NB4 (cell line): ENCODE data around the gene SEPTIN14.

ENCODE experiments used
- POLR2A ChIP-seq: IDR thresholded peaks from 2 replicates; pipeline ENCODE4 v1.6.1; 2011; ENCODE audit warnings: mild to moderate bottlenecking; ENCODE audit not compliant: insufficient read length; ENCODE audit errors: extremely low read depth
- TF ChIP-seq, protein P1 (sequence below): IDR thresholded peaks from one replicate; pipeline ENCODE4 v1.5.1; 2012; ENCODE audit warnings: low read depth, low read length

DNA sequence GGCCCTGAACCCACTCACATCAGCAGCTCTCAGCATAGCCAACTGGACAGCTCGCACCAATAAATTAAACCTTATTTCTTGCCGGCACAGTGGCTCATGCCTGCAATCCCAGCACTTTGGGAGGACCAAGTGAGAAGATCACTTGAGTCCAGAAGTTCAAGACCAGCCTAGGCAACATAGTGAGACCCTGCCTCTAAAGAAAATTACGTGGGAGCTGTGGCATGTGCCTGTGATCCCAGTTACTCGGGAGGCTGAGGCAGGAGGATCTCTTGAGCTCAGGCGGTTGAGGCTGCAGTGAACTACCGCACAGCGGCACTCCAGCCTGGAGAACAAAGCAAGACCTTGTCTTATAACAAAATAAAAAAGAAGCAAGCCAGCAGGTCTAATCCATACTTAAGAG is 75.7 kb downstream of the SEPTIN14 start:
- TF ChIP-seq POLR2A = no peak
- TF ChIP-seq, protein P1, sequence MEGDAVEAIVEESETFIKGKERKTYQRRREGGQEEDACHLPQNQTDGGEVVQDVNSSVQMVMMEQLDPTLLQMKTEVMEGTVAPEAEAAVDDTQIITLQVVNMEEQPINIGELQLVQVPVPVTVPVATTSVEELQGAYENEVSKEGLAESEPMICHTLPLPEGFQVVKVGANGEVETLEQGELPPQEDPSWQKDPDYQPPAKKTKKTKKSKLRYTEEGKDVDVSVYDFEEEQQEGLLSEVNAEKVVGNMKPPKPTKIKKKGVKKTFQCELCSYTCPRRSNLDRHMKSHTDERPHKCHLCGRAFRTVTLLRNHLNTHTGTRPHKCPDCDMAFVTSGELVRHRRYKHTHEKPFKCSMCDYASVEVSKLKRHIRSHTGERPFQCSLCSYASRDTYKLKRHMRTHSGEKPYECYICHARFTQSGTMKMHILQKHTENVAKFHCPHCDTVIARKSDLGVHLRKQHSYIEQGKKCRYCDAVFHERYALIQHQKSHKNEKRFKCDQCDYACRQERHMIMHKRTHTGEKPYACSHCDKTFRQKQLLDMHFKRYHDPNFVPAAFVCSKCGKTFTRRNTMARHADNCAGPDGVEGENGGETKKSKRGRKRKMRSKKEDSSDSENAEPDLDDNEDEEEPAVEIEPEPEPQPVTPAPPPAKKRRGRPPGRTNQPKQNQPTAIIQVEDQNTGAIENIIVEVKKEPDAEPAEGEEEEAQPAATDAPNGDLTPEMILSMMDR = no peak
